ENCODE results near the gene TSPEAR.

DNA sequence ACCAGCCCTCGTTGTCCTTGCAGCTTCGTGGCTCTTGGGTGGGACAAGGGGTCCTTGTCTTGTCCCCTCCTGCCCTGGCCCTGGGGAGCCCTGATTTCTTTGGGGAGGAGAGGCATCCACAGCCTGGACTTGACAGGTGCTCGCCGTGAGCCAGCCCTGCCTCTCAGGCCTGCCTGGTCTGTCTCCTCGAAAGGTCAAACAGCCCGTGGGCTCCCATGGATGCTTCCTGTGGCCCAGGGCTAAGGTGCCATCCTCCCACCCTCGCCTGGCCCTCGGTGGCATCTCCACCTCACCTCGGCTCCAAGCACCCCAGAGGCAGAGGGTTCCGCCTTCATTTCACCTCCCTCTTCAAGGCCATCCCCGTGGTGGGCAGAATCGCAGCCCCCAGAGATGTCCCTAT lies 247.0 kb downstream of the TSPEAR start:
- TF ChIP-seq CTCF (IDR thresholded peaks at IDR 0.05; ENCODE audit: insufficient read depth, low read length, poor library complexity, severe bottlenecking): no peak
- no peak for TF ChIP-seq EZH2phosphoT487 (conservative IDR thresholded peaks at IDR 0.05; ENCODE audit: low read length)

Data from SU-DHL-6 (cell line).